ENCODE data around the gene TGM2.

The TGM2 gene

DNA sequence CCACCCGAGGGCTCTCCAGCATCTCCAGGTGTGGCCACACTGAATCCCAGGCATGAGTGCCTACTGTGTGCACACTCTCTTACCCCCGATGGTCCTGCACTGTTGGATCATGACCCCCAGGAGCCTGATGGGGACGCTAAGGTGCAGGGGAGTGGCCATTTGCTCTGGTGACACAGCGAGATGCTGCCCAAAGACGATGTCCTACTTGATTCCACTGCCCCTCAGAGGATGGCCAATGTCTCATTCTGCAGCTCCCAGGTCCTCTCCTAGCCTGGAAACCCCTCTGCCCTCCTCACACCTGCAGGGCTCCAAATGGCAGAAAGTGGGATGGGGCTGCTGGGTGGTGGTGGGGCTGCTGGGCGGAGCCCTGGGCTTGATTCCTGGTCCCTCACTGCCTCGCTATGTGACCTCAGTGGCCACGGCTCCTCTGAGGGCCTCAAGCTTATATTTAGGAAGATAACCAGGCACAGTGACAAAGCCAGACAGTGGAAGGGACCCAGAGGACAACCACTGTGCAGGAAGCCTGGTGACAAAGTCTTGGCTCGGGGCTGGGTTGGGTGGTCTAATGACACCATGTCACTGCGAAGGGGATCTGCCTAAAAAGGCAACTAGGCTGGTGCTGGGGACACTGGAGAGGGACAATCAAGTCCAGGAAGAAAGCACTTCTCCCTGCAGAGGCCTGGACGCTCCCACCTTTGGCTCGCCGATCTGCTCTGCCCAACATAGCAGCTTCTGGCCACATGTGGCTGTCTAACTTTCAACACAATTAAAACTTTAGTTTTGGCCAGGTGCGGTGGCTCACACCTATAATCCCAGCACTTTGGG is 28.4 kb downstream of the TGM2 start:
- ATAC-seq = no peak

DNA sequence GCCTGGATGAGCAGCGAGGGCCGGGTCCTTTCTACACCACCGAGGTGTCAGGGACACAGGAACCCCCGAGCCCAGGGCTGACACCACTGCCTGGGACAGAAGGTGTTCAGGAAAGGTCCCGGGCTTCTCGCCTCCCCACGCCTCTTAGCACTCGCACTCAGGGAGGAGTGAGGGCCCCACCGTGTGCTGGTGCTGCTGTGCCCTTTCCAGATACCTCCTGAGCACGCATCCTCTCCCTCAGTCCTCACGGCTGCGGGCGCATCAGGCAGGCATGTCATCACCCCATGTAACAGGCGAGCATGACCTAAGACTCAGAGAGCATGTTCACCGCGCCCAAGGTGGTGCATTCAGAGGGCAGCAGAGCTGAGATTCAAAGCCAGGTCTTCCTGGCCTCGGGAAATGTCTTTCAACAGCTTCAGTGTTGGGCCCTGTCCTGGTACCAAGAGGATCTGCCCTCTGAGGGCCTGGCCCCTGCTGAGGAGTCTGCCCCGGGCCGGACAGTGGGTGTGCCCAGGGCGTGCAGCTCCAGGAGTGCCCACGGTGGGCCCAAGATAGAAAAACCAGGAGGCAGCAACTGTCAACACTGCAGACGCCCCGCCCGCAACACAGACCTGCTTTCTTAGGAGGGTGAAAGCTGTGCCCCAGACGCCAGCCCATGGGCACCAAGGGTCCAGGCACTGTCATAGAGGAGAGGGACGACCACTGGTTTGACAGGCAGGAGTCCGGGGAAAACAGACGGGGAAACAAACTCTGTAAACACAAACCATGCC is 29.2 kb downstream of the TGM2 start:
- ATAC-seq = no peak; the same call in 2 of the 3 replicates
- 0 out of 2 replicates have a peak, but pooled peaks have one; percentile 3 for TF ChIP-seq ZNF565 (CRISPR knock-in tag; conservative IDR thresholded peaks at IDR 0.05; ENCODE audit: low read depth)
- TF ChIP-seq ZNF8 (CRISPR knock-in tag; IDR thresholded peaks at IDR 0.05) = no peak

More for the DNA sequence above, 28.4 kb downstream of the TGM2 start:
- TF ChIP-seq, protein P1, sequence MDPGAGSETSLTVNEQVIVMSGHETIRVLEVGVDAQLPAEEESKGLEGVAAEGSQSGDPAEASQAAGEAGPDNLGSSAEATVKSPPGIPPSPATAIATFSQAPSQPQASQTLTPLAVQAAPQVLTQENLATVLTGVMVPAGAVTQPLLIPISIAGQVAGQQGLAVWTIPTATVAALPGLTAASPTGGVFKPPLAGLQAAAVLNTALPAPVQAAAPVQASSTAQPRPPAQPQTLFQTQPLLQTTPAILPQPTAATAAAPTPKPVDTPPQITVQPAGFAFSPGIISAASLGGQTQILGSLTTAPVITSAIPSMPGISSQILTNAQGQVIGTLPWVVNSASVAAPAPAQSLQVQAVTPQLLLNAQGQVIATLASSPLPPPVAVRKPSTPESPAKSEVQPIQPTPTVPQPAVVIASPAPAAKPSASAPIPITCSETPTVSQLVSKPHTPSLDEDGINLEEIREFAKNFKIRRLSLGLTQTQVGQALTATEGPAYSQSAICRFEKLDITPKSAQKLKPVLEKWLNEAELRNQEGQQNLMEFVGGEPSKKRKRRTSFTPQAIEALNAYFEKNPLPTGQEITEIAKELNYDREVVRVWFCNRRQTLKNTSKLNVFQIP (CRISPR knock-in tag; IDR thresholded peaks at IDR 0.05; ENCODE audit: borderline replicate concordance, low read depth) = no peak
- TF ChIP-seq ZNF565 (CRISPR knock-in tag; conservative IDR thresholded peaks at IDR 0.05; ENCODE audit: low read depth) (no peak), ARNTL (CRISPR knock-in tag; IDR thresholded peaks at IDR 0.05; ENCODE audit: borderline replicate concordance, low read depth) (no peak), PPARA (CRISPR knock-in tag; IDR thresholded peaks at IDR 0.05; ENCODE audit: borderline replicate concordance) (no peak), OSR1 (CRISPR knock-in tag; IDR thresholded peaks at IDR 0.05) (no peak), SNAI2 (CRISPR knock-in tag; IDR thresholded peaks at IDR 0.05) (no peak), ESRRG (CRISPR knock-in tag; IDR thresholded peaks at IDR 0.05) (no peak), ZC3H10 (CRISPR knock-in tag; IDR thresholded peaks at IDR 0.05) (no peak), ZFP30 (CRISPR knock-in tag; IDR thresholded peaks at IDR 0.05) (no peak), ZNF70 (CRISPR knock-in tag; IDR thresholded peaks at IDR 0.05) (no peak), ZFP3 (CRISPR knock-in tag; IDR thresholded peaks at IDR 0.05) (no peak)
- TF ChIP-seq, protein P2, sequence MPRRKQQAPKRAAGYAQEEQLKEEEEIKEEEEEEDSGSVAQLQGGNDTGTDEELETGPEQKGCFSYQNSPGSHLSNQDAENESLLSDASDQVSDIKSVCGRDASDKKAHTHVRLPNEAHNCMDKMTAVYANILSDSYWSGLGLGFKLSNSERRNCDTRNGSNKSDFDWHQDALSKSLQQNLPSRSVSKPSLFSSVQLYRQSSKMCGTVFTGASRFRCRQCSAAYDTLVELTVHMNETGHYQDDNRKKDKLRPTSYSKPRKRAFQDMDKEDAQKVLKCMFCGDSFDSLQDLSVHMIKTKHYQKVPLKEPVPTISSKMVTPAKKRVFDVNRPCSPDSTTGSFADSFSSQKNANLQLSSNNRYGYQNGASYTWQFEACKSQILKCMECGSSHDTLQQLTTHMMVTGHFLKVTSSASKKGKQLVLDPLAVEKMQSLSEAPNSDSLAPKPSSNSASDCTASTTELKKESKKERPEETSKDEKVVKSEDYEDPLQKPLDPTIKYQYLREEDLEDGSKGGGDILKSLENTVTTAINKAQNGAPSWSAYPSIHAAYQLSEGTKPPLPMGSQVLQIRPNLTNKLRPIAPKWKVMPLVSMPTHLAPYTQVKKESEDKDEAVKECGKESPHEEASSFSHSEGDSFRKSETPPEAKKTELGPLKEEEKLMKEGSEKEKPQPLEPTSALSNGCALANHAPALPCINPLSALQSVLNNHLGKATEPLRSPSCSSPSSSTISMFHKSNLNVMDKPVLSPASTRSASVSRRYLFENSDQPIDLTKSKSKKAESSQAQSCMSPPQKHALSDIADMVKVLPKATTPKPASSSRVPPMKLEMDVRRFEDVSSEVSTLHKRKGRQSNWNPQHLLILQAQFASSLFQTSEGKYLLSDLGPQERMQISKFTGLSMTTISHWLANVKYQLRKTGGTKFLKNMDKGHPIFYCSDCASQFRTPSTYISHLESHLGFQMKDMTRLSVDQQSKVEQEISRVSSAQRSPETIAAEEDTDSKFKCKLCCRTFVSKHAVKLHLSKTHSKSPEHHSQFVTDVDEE (CRISPR knock-in tag; IDR thresholded peaks at IDR 0.05) = no peak
- TF ChIP-seq, protein P3, sequence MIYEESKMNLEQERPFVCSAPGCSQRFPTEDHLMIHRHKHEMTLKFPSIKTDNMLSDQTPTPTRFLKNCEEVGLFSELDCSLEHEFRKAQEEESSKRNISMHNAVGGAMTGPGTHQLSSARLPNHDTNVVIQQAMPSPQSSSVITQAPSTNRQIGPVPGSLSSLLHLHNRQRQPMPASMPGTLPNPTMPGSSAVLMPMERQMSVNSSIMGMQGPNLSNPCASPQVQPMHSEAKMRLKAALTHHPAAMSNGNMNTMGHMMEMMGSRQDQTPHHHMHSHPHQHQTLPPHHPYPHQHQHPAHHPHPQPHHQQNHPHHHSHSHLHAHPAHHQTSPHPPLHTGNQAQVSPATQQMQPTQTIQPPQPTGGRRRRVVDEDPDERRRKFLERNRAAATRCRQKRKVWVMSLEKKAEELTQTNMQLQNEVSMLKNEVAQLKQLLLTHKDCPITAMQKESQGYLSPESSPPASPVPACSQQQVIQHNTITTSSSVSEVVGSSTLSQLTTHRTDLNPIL (CRISPR knock-in tag; IDR thresholded peaks at IDR 0.05; ENCODE audit: low read depth) = no peak
- TF ChIP-seq, protein P4, sequence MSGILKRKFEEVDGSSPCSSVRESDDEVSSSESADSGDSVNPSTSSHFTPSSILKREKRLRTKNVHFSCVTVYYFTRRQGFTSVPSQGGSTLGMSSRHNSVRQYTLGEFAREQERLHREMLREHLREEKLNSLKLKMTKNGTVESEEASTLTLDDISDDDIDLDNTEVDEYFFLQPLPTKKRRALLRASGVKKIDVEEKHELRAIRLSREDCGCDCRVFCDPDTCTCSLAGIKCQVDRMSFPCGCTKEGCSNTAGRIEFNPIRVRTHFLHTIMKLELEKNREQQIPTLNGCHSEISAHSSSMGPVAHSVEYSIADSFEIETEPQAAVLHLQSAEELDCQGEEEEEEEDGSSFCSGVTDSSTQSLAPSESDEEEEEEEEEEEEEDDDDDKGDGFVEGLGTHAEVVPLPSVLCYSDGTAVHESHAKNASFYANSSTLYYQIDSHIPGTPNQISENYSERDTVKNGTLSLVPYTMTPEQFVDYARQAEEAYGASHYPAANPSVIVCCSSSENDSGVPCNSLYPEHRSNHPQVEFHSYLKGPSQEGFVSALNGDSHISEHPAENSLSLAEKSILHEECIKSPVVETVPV (CRISPR knock-in tag; IDR thresholded peaks at IDR 0.05) = no peak

DNA sequence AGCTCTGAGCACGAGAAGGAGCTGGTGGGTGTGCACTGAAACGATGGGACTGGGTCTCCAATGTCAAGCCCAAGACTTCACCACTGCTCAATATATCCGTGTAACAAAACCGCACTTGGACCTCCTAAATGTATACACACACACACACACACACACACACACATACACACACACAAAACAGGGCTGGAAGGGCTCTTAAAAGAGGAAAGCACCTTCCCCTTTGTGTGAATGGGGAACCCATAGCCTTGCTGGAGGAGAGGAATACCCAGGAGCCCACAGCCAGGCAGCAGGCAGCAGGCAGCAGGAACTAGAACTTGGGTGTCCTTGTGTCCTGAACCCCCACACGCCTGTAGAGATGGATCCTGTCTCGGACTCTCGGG is 29.8 kb downstream of the TGM2 start:
- no peak for ATAC-seq
- no peak for TF ChIP-seq GLIS3 (CRISPR knock-in tag; IDR thresholded peaks at IDR 0.05)
- TF ChIP-seq ZFP30 (CRISPR knock-in tag; IDR thresholded peaks at IDR 0.05) = no peak
- no peak for TF ChIP-seq ARNTL (CRISPR knock-in tag; IDR thresholded peaks at IDR 0.05; ENCODE audit: borderline replicate concordance, low read depth)
- TF ChIP-seq ISL1 (CRISPR knock-in tag; IDR thresholded peaks at IDR 0.05) = no peak
- TF ChIP-seq ZNF8 (CRISPR knock-in tag; IDR thresholded peaks at IDR 0.05) = no peak
- TF ChIP-seq ESRRG (CRISPR knock-in tag; IDR thresholded peaks at IDR 0.05) = no peak
- TF ChIP-seq BACH2 (CRISPR knock-in tag; IDR thresholded peaks at IDR 0.05; ENCODE audit: borderline replicate concordance) = no peak
- TF ChIP-seq TOX (CRISPR knock-in tag; IDR thresholded peaks at IDR 0.05; ENCODE audit: borderline replicate concordance) = no peak
- TF ChIP-seq, protein P5, sequence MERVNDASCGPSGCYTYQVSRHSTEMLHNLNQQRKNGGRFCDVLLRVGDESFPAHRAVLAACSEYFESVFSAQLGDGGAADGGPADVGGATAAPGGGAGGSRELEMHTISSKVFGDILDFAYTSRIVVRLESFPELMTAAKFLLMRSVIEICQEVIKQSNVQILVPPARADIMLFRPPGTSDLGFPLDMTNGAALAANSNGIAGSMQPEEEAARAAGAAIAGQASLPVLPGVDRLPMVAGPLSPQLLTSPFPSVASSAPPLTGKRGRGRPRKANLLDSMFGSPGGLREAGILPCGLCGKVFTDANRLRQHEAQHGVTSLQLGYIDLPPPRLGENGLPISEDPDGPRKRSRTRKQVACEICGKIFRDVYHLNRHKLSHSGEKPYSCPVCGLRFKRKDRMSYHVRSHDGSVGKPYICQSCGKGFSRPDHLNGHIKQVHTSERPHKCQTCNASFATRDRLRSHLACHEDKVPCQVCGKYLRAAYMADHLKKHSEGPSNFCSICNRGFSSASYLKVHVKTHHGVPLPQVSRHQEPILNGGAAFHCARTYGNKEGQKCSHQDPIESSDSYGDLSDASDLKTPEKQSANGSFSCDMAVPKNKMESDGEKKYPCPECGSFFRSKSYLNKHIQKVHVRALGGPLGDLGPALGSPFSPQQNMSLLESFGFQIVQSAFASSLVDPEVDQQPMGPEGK (CRISPR knock-in tag; IDR thresholded peaks at IDR 0.05; ENCODE audit: borderline replicate concordance) = no peak
- no peak for TF ChIP-seq SNAI2 (CRISPR knock-in tag; IDR thresholded peaks at IDR 0.05)
- TF ChIP-seq, protein P1 (CRISPR knock-in tag; IDR thresholded peaks at IDR 0.05; ENCODE audit: borderline replicate concordance, low read depth) = no peak
- no peak for TF ChIP-seq ZC3H10 (CRISPR knock-in tag; IDR thresholded peaks at IDR 0.05)
- no peak for TF ChIP-seq RARB (CRISPR knock-in tag; IDR thresholded peaks at IDR 0.05)
- TF ChIP-seq, protein P4 (CRISPR knock-in tag; IDR thresholded peaks at IDR 0.05) = no peak
- TF ChIP-seq ZNF70 (CRISPR knock-in tag; IDR thresholded peaks at IDR 0.05) = no peak
- TF ChIP-seq TCF4 (CRISPR knock-in tag; IDR thresholded peaks at IDR 0.05; ENCODE audit: borderline replicate concordance) = no peak
